Effector memory CD8-positive, alpha-beta T cell (primary cell): Measurements from ENCODE around the gene ANKRA2.

Experiments used
- ATAC-seq: fragments of 150-1000 bp; cut with Tn5 transposase; replicated peaks from 2 replicates; pipeline ENCODE4 v1.10.0; 2021; ENCODE audit warnings: mild to moderate bottlenecking, moderate library complexity
- DNase-seq, 3 experiments: peaks; one replicate each; pipeline ENCODE4 v3.0.0; 2021
- H3K27ac Mint-ChIP-seq, 2 donors: one replicate each; pipeline ENCODE4 v1.8.0; 2022; ENCODE audit warnings: mild to moderate bottlenecking in 2 of 2, mixed read lengths in 2 of 2, moderate library complexity in 2 of 2
- H3K27me3 Mint-ChIP-seq, 2 donors: one replicate each; pipeline ENCODE4 v1.8.0; 2022; ENCODE audit warnings: mixed read lengths in 2 of 2
- H3K36me3 Mint-ChIP-seq: one replicate; pipeline ENCODE4 v1.8.0; 2022; ENCODE audit warnings: mild to moderate bottlenecking, moderate library complexity, mixed read lengths; ENCODE audit not compliant: insufficient read depth
- H3K4me1 Mint-ChIP-seq, 2 donors: one replicate each; pipeline ENCODE4 v1.8.0; 2022; ENCODE audit warnings: low read depth in 2 of 2, mixed read lengths in 2 of 2
- H3K4me3 Mint-ChIP-seq, 2 donors: one replicate each; pipeline ENCODE4 v1.8.0; 2022; ENCODE audit warnings: mild to moderate bottlenecking in 2 of 2, mixed read lengths in 2 of 2, moderate library complexity in 2 of 2
- H3K9me3 Mint-ChIP-seq, 2 donors: one replicate each; pipeline ENCODE4 v1.8.0; 2022; ENCODE audit warnings: mixed read lengths in 2 of 2

Gene ANKRA2

GRCh38 chr5:73539730-73540129 is 25.7 kb downstream of the ANKRA2 start:
- Mint-ChIP-seq H3K4me1 (no peaks in the 10 kb centered on the region), H3K27me3 (peaks cover 20 to 46% of the 10 kb centered on the region in 2 donors), H3K27ac (no peak overlapping the region)

GRCh38 chr5:73534971-73535370 is 30.5 kb downstream of the ANKRA2 start:
- Mint-ChIP-seq H3K4me1 (no peaks in the 10 kb centered on the region), H3K27ac (no peak overlapping the region), H3K27me3 (peaks cover 34 to 35% of the 10 kb centered on the region in 2 donors), H3K36me3 (no peaks in the 10 kb centered on the region), H3K9me3 (no peaks in the 10 kb centered on the region), H3K4me3 (no peak overlapping the region)
- ATAC-seq (no peak), DNase-seq (no peak)

More at GRCh38 chr5:73539730-73540129, 25.7 kb downstream of the ANKRA2 start:
- H3K9me3 Mint-ChIP-seq = no peaks in the 10 kb centered on the region
- DNase-seq (no peak), ATAC-seq (no peak)
- H3K4me3 Mint-ChIP-seq = no peak overlapping the region
- no peaks in the 10 kb centered on the region for H3K36me3 Mint-ChIP-seq

GRCh38 chr5:73534011-73534644 is 31.3 kb downstream of the ANKRA2 start:
- ATAC-seq = no peak
- Mint-ChIP-seq H3K27ac (no peak overlapping the region), H3K4me3 (no peak overlapping the region), H3K36me3 (no peaks in the 10 kb centered on the region), H3K27me3 (peaks cover 31% of the 10 kb centered on the region in 2 donors), H3K9me3 (no peaks in the 10 kb centered on the region), H3K4me1 (no peaks in the 10 kb centered on the region)
- no peak for DNase-seq

GRCh38 chr5:73532195-73532594 is 33.2 kb downstream of the ANKRA2 start:
- Mint-ChIP-seq H3K36me3 (no peaks in the 10 kb centered on the region), H3K9me3 (no peaks in the 10 kb centered on the region), H3K27me3 (peaks cover 31% of the 10 kb centered on the region in 2 donors), H3K4me3 (no peak overlapping the region), H3K27ac (no peak overlapping the region), H3K4me1 (no peaks in the 10 kb centered on the region)
- DNase-seq (no peak), ATAC-seq (no peak)

- Mint-ChIP-seq H3K4me3 (no peak overlapping the region), H3K27ac (no peak overlapping the region), H3K9me3 (no peaks in the 10 kb centered on the region), H3K36me3 (no peaks in the 10 kb centered on the region), H3K27me3 (peaks cover 31% of the 10 kb centered on the region in 2 donors), H3K4me1 (no peaks in the 10 kb centered on the region)
- no peak for DNase-seq
- no peak for ATAC-seq
Observed at GRCh38 chr5:73531356-73531755, 34.1 kb downstream of the ANKRA2 start.

- ATAC-seq (no peak), DNase-seq (no peak)
- no peaks in the 10 kb centered on the region for H3K36me3 Mint-ChIP-seq
- no peaks in the 10 kb centered on the region for H3K9me3 Mint-ChIP-seq
- no peaks in the 10 kb centered on the region for H3K4me1 Mint-ChIP-seq
- H3K4me3 Mint-ChIP-seq = no peak overlapping the region
- H3K27me3 Mint-ChIP-seq = peaks cover 26% of the 10 kb centered on the region in 2 donors
- no peak overlapping the region for H3K27ac Mint-ChIP-seq
Observed at GRCh38 chr5:73529081-73529480, 36.4 kb downstream of the ANKRA2 start.

- ATAC-seq (no peak), DNase-seq (no peak)
- peaks cover under 1% of the 10 kb centered on the region for H3K36me3 Mint-ChIP-seq
- H3K4me1 Mint-ChIP-seq = no peaks in the 10 kb centered on the region
- H3K9me3 Mint-ChIP-seq = no peaks in the 10 kb centered on the region
- peaks cover 18% of the 10 kb centered on the region in 2 donors for H3K27me3 Mint-ChIP-seq
- no peak overlapping the region for H3K27ac Mint-ChIP-seq
- H3K4me3 Mint-ChIP-seq = no peak overlapping the region
Observed at GRCh38 chr5:73528248-73528647, 37.2 kb downstream of the ANKRA2 start.

- DNase-seq (no peak), ATAC-seq (no peak)
- Mint-ChIP-seq H3K9me3 (no peaks in the 10 kb centered on the region), H3K27me3 (no peaks in the 10 kb centered on the region), H3K27ac (no peak overlapping the region), H3K36me3 (peaks cover 4% of the 10 kb centered on the region), H3K4me1 (no peaks in the 10 kb centered on the region), H3K4me3 (no peak overlapping the region)
Observed at GRCh38 chr5:73525606-73526203, 39.7 kb downstream of the ANKRA2 start.

GRCh38 chr5:73523861-73524260 is 41.6 kb downstream of the ANKRA2 start:
- DNase-seq (no peak), ATAC-seq (no peak)
- H3K27ac Mint-ChIP-seq = no peak overlapping the region
- no peaks in the 10 kb centered on the region for H3K9me3 Mint-ChIP-seq
- no peak overlapping the region for H3K4me3 Mint-ChIP-seq
- H3K4me1 Mint-ChIP-seq = peaks cover 4 to 6% of the 10 kb centered on the region in 2 donors
- no peaks in the 10 kb centered on the region for H3K27me3 Mint-ChIP-seq
- H3K36me3 Mint-ChIP-seq = peaks cover 11% of the 10 kb centered on the region

GRCh38 chr5:73522989-73523388 is 42.5 kb downstream of the ANKRA2 start:
- DNase-seq (no peak), ATAC-seq (no peak)
- H3K4me3 Mint-ChIP-seq = no peak overlapping the region
- H3K36me3 Mint-ChIP-seq = peaks cover 11% of the 10 kb centered on the region
- H3K27me3 Mint-ChIP-seq = no peaks in the 10 kb centered on the region
- no peaks in the 10 kb centered on the region for H3K9me3 Mint-ChIP-seq
- no peak overlapping the region for H3K27ac Mint-ChIP-seq
- peaks cover 4 to 6% of the 10 kb centered on the region in 2 donors for H3K4me1 Mint-ChIP-seq

- H3K27ac Mint-ChIP-seq = peak overlapping the region in 1 of 2 donors; percentile 32
- H3K4me1 Mint-ChIP-seq = peaks cover 4 to 6% of the 10 kb centered on the region in 2 donors
- peak overlapping the region; percentile 11 to 46 for H3K4me3 Mint-ChIP-seq
- H3K27me3 Mint-ChIP-seq = no peaks in the 10 kb centered on the region
- H3K36me3 Mint-ChIP-seq = peaks cover 11% of the 10 kb centered on the region
- no peaks in the 10 kb centered on the region for H3K9me3 Mint-ChIP-seq
- DNase-seq (peak; percentile 70 to 75 (median 70)), ATAC-seq (peak; percentile 99)
Observed at GRCh38 chr5:73519531-73520283, 45.7 kb downstream of the ANKRA2 start.

GRCh38 chr5:73515232-73515631 is 50.2 kb downstream of the ANKRA2 start:
- no peak overlapping the region for H3K27ac Mint-ChIP-seq
- H3K4me1 Mint-ChIP-seq = peaks cover 4 to 6% of the 10 kb centered on the region in 2 donors
- H3K36me3 Mint-ChIP-seq = peaks cover 6% of the 10 kb centered on the region
- DNase-seq (no peak), ATAC-seq (no peak)
- H3K4me3 Mint-ChIP-seq = no peak overlapping the region
- no peaks in the 10 kb centered on the region for H3K27me3 Mint-ChIP-seq
- no peaks in the 10 kb centered on the region for H3K9me3 Mint-ChIP-seq

GRCh38 chr5:73514418-73514817 is 51.0 kb downstream of the ANKRA2 start:
- Mint-ChIP-seq H3K27me3 (no peaks in the 10 kb centered on the region), H3K4me1 (peaks cover 0 to 2% of the 10 kb centered on the region in 2 donors), H3K4me3 (no peak overlapping the region), H3K36me3 (peaks cover 3% of the 10 kb centered on the region), H3K9me3 (no peaks in the 10 kb centered on the region), H3K27ac (no peak overlapping the region)
- no peak for DNase-seq
- ATAC-seq = no peak

GRCh38 chr5:73513996-73514395 is 51.4 kb downstream of the ANKRA2 start:
- no peak overlapping the region for H3K27ac Mint-ChIP-seq
- no peaks in the 10 kb centered on the region for H3K4me1 Mint-ChIP-seq
- no peak overlapping the region for H3K4me3 Mint-ChIP-seq
- H3K36me3 Mint-ChIP-seq = no peaks in the 10 kb centered on the region
- DNase-seq (no peak), ATAC-seq (no peak)
- H3K27me3 Mint-ChIP-seq = no peaks in the 10 kb centered on the region
- no peaks in the 10 kb centered on the region for H3K9me3 Mint-ChIP-seq
